ENCODE data around the gene RAPGEF5.

DNA sequence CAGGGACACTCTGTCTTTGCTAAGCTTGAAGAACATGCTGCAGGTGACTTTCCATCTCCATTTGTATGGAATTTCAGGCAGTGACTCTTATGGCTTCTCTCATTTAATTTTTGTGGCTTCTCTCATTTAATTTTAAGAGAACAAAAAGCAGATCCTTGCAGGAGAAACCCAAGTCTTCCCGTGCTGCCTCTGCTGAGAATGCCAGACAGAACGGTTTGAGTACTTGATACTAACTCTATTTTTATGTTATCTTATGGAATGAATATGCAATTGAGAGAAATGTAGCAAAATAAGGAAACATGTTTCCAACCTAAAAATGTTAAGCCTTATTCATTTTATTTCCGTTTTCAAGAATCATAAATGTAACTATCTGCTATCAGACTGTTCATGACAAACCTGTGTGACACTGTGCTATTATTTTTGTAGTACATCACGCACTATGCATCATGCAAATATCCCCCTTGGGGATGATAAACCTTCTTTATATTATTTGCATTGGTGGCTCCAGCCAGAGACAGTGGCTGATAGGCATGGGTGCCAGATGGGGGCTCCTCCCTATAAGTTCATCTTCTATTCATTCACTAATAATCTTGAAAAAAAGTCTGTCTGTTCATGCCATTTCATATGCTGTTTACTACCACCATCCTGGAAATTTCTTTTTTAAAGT is 6.9 kb upstream of the RAPGEF5 start:
- no peak for TF ChIP-seq ZNF274 (IDR thresholded peaks at IDR 0.05; ENCODE audit: low read depth, low read length)
- TF ChIP-seq, protein P1, sequence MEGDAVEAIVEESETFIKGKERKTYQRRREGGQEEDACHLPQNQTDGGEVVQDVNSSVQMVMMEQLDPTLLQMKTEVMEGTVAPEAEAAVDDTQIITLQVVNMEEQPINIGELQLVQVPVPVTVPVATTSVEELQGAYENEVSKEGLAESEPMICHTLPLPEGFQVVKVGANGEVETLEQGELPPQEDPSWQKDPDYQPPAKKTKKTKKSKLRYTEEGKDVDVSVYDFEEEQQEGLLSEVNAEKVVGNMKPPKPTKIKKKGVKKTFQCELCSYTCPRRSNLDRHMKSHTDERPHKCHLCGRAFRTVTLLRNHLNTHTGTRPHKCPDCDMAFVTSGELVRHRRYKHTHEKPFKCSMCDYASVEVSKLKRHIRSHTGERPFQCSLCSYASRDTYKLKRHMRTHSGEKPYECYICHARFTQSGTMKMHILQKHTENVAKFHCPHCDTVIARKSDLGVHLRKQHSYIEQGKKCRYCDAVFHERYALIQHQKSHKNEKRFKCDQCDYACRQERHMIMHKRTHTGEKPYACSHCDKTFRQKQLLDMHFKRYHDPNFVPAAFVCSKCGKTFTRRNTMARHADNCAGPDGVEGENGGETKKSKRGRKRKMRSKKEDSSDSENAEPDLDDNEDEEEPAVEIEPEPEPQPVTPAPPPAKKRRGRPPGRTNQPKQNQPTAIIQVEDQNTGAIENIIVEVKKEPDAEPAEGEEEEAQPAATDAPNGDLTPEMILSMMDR (IDR thresholded peaks at IDR 0.05 in 2 of 3, conservative IDR thresholded peaks at IDR 0.05 in 1 of 3; ENCODE audit: borderline replicate concordance in 1 of 3, insufficient read depth in 1 of 3, low read depth in 2 of 3, low read length in 2 of 3): no peak
- TF ChIP-seq, protein P2, sequence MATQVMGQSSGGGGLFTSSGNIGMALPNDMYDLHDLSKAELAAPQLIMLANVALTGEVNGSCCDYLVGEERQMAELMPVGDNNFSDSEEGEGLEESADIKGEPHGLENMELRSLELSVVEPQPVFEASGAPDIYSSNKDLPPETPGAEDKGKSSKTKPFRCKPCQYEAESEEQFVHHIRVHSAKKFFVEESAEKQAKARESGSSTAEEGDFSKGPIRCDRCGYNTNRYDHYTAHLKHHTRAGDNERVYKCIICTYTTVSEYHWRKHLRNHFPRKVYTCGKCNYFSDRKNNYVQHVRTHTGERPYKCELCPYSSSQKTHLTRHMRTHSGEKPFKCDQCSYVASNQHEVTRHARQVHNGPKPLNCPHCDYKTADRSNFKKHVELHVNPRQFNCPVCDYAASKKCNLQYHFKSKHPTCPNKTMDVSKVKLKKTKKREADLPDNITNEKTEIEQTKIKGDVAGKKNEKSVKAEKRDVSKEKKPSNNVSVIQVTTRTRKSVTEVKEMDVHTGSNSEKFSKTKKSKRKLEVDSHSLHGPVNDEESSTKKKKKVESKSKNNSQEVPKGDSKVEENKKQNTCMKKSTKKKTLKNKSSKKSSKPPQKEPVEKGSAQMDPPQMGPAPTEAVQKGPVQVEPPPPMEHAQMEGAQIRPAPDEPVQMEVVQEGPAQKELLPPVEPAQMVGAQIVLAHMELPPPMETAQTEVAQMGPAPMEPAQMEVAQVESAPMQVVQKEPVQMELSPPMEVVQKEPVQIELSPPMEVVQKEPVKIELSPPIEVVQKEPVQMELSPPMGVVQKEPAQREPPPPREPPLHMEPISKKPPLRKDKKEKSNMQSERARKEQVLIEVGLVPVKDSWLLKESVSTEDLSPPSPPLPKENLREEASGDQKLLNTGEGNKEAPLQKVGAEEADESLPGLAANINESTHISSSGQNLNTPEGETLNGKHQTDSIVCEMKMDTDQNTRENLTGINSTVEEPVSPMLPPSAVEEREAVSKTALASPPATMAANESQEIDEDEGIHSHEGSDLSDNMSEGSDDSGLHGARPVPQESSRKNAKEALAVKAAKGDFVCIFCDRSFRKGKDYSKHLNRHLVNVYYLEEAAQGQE (IDR thresholded peaks at IDR 0.05; ENCODE audit: low read depth): no peak
- no peak for TF ChIP-seq SRF (IDR thresholded peaks at IDR 0.05; ENCODE audit: low read depth)
- no peak for TF ChIP-seq POLR2A (IDR thresholded peaks at IDR 0.05; ENCODE audit: borderline replicate concordance, extremely low read depth, insufficient read depth, insufficient read length)
- TF ChIP-seq, protein P3, sequence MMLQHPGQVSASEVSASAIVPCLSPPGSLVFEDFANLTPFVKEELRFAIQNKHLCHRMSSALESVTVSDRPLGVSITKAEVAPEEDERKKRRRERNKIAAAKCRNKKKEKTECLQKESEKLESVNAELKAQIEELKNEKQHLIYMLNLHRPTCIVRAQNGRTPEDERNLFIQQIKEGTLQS (IDR thresholded peaks at IDR 0.05): no peak
- TF ChIP-seq EZH2 (IDR thresholded peaks at IDR 0.05): no peak
- TF ChIP-seq CBX3 (IDR thresholded peaks at IDR 0.05; ENCODE audit: low read depth): no peak
- no peak for TF ChIP-seq POLR2AphosphoS5 (IDR thresholded peaks at IDR 0.05; ENCODE audit: low read depth, low read length)
- TF ChIP-seq RAD21 (IDR thresholded peaks at IDR 0.05; ENCODE audit: low read depth): no peak
- TF ChIP-seq SP1 (IDR thresholded peaks at IDR 0.05; ENCODE audit: low read depth): no peak
